CD4-positive, alpha-beta T cell treated with Interleukin-15 for 1 hour (primary cell): Measurements from ENCODE around the gene OSCP1.
A peak's percentile ranks its signal among the peaks of the same experiment; 100 is the strongest.

Experiments
- DNase-seq: peaks from one replicate; pipeline ENCODE4 v3.0.0-alpha.2; 2020

Gene OSCP1

DNA sequence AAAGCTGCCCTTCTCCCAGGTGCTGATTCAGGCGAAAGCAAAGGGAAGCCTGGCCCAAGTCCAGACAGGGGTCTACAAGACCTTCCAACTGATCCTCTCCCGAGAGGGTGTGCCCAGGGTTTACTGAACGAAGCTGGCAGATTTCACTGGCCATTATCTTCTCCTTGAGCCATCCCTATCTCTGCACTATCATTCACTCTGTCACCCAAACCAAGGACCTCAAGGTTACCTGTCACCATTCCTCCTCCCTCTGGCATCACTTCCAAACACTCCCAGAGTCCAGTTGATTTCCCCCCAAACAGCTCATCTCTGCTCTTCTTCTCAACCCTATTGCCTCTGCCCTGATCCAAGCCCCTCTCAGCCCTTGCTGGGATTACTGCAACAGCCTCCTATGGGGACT is 69.5 kb downstream of the OSCP1 start:
- no peak for DNase-seq

DNA sequence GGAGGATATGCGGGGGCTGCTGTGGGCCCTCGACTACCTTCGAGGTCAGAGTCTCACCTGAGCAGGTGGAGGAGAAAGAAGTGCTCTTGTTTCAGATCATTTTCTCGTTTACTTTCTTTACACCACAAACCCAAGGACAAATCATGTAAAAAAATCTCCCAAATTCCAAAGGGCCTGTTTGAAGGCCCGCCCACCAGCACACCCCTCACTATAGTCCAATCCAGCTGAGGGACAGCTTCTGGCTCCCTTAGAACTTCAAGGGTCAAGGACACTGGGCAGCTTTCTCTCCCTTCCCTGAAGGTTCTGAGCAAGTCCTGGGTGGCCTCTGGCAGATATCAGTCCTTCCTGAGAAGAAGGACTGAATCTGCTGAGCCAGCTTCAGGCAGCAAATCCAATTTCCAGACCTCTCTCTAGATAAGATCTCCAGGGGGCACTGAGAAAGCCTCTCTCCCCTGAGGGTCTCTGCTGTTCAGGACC is 70.1 kb downstream of the OSCP1 start:
- DNase-seq: no peak

DNA sequence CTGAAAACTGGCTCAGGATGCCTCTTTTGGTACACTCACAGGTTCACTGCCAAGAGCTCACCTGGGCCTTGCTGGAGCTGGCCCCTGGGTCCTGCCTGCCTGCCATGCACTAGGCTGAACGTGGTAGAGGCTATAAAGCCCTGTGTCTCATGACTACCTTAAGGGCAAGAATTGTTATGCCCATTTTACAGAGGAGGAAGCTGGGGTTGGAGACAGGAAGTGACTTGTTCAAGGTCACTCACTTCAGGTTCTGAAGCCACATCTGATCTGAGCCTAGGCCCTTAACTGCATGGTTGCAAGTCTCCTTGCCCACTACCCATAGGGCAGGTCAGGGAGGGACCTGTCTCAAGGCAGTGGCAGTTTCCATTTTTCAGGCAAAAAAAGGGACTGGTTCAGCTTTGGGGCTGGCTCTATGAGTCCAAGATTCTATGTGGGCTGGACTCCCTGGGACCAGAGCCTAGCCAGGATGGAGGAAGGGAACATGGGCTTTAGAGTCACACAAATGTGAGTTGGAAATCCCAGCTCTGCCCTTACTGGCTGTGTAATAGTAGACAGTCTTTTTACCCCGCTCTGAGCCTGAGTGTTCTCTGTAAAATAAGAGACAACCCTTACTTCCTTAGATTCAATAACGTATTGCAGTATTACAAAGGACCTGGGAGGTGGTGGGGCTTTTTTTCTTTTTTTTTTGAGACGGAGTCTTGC is 72.3 kb downstream of the OSCP1 start:
- DNase-seq: no peak

DNA sequence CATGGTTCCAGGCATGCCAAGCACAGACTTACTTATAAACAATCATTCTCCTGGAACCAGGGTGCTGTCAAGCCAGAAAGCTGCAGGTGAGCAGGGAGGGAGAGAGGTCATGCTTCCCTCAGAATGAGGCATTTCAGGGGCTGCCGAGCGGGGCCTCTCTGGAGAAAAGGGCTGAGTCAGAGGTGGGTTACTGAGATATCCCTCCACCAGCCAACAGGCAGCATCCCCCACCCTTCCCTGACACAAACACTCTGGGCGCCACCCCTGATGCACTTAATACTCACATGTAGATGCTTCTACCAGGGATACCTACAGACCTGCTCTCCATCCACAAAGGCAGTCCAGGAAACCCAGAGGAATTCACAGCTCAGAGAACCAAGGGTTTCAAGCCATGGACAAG is 77.6 kb downstream of the OSCP1 start:
- DNase-seq: no peak

DNA sequence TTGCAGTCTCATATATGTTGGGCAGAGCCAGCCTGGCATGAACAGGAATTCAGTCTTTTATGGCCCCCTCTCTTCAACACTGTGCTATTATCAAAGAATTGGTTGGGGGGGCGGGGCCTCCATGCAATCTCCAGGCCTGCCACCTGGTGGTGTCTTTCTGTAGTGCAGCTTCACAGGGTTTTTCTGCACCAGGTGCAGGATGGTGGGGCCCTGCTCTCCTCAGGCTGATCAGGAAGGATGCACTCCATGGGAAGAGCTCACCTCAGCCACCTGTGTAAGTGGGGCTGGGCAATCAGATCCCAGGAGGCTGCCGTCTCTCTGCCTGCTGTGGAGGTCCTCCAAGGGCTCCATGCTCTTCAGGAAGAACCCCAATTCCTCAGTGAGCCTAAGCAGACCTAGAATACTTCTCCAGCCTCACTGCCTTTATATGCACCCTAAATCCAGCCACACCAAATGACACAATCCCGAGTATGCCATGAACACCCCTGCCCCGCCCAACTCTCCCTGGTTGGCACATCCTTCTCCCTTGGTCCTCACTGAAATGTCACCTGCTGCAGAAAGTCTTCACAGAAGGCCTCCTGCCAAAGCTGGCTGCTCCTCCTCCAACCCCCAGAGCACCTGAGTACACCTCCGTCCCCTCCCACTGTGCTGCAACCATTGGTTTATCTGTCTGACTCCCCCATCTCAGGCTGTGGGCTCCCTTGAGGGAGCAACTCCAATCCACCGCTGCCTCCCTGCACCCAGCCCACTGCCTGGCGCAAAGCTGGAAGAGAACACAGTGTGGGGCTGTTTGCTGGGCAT is 81.0 kb downstream of the OSCP1 start:
- DNase-seq: peak; percentile 73
